ENCODE data around the gene PWP1.

PWP1 gene

DNA sequence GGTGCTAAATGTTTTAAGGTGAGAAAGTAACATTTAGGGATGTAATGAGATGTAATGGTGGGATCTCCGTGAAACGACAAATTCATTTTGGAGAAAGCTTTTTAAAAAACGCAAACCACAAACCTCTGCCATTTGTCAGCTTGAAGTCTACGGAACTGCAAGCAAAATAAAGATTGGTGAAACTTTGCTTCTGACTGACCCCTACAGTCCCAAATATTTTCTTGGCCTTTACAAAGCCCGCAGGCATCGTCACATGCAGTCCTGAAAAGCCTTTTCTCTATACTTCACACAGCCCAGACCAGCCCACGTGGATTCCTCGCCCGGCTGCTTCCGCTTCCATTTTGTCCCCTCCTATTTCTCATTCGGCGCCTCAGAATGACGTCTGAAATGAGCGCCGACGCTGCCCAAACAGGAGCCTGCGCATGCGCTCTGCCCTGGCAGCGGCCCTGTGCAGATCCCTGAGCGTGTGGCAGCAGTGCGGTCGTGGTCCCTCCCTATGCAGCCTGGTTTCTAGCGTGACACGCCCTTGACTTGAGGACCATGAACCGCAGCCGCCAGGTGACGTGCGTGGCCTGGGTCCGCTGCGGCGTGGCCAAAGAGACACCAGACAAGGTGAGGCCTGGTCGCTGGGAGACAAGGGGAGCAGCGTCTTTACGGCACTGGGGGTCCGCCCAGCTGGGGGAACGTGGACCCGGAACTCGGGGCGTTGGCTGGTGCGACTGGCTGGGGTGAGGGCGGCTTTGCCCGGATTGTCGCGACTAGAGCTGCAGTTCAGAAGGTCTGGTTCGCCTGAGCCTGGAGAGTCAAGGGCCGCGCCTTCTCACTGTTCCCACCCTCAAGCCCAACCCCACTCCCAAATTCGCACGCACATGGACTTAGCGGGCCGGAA is at the start of gene PWP1:
Gene PWP1 (plus strand): TSS at position 440 of the 889 bp plus-strand sequence. CDS start 101 bp downstream, at position 541.
- DNase-seq: peak; percentile 95

- DNase-seq: no peak
Observed at GRCh38 chr12:107641154-107641553, 44.4 kb upstream of the PWP1 start.

GRCh38 chr12:107642240-107642639 is 43.4 kb upstream of the PWP1 start:
- DNase-seq: no peak

DNA sequence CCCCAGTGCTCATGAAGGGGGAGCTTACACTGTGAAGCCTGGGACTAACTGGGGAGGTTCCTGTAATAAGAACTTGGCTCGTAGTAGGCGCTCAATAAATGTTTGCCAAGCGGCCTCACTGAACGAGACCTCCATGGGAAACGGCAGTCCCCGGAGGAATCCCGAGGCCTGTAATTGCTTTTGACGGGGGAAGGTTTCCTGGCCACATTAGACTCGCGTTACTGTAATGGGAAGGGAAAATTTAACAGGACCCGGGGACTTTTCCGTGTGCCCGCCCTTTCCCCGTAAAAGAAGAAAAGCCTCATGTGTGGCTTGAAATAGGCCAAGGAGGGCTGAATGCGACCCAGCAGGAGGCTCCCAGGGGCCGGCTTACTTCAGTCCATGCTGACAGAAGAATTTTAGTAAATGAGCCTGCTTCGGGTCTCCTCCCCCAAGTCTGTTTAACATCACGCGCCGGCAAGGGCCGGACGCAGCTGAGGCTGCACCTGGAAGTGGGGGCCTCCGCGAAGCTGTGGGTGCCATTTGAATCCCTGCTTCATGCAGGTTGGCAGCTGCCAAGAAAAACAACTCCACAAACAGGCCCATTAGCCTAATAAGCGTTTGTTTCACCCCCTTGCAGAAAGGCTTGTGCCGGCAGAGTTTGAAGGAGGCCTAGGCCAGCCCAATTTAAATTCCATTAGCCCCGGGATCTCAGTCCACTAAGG is 39.8 kb upstream of the PWP1 start:
- peak; percentile 15 for DNase-seq

- no peak for DNase-seq
Observed at GRCh38 chr12:107646436-107646835, 39.2 kb upstream of the PWP1 start.

DNA sequence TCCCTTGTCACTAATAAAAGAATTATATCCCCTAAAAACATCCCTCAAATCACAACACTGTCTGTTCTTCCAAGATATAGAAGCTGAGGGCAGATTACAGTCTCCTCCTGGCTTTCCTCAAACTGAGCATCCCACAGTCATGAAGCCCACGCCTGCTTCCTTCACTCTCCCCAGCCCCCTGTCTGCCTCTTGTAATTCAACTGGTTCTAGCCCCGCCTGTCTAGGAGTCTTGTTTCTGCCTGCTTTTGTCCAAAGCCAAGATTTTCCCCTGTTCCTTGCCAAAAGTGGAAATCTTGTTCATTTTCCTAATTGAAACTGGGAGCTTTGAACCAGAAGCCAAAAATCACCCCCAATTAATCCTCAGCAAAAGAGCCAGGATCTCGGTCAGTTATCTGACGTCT is 35.9 kb upstream of the PWP1 start:
- DNase-seq: no peak

- DNase-seq: no peak
Observed at GRCh38 chr12:107650977-107651376, 34.6 kb upstream of the PWP1 start.

- no peak for DNase-seq
Observed at GRCh38 chr12:107651571-107652449, 33.8 kb upstream of the PWP1 start.

DNA sequence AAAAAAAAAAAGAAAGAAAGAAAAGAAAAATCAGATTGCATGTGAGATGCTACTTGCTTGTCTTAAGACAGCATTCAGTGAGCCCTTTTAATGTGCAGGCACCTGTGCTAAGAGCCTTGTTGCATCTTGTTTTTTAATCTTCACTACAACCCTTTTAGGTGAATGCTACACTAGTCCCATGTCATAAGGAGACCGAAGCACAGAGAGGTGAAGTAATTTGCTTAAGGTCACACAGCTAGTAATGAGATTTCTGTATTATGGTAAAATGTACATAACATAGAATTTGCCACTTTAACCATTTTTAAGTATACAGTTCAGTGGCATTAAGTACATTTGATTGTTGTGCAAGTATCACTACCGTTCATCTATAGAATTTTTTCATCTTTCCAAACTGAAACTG is 32.1 kb upstream of the PWP1 start:
- DNase-seq: no peak

- no peak for DNase-seq
Observed at GRCh38 chr12:107654873-107655272, 30.7 kb upstream of the PWP1 start.

- peak; percentile 12 for DNase-seq
Observed at GRCh38 chr12:107655281-107656065, 30.1 kb upstream of the PWP1 start.

DNA sequence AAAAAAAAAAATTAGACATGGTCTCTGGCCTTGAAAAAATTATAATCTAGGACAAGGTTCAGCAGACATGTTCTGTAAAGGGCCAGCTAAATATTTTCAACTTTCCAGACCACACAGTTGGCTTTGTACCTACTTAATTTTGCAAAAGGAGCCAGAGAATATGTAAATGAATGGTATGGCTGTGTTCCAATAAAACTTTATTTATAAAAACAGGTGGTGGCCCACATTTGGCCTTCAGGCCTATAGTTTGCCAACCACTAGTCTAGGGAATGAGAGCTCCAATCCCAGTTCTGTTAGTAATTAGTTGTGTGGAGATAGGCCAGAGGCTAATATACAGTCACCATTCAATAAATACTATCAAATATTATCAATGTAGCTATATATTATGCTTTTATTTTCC is 29.3 kb upstream of the PWP1 start:
- DNase-seq: no peak

DNA sequence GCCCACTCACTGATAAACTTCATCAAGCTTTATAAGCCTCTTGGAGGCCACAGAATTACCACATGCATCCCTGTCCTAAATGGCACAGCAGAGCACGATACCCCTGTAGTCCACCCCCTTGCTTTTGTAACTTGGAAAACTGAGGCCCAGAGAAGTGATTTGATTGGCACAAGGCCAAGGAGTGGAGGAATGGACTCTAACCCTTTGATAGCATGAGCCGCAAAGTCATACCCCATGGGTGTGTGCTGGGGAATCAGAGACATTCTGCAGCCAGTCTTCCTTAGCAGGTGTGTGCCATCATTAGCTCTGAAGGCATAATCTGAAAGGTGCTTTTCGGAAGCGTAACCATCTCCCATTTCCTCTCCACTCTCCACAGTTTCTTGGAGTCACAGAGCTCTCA is 28.5 kb upstream of the PWP1 start:
- no peak for DNase-seq

GRCh38 chr12:107657621-107658020 is 28.0 kb upstream of the PWP1 start:
- DNase-seq: no peak

DNA sequence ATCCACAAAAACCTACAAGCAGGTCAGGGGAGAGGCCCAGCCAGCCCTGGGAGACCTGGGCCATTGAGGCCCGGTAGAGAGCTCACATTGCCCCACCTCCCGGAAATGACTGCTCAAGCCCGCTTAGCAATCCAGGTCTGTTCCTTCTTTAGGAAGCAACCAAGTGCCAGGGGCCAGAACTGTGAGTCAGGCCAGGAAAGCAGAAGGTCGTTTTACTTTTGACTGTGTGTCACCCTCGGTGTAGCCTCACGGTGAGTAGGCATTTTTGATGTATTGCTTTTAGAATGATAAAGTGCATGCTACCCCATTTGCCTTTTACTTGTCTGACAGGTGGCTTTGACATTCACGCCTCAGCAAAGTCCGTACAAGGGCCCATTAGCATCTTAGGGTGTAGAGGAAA is 25.4 kb upstream of the PWP1 start:
- DNase-seq: no peak

GRCh38 chr12:107660861-107661415 is 24.7 kb upstream of the PWP1 start:
- DNase-seq: no peak

- DNase-seq: no peak
Observed at GRCh38 chr12:107661830-107662229, 23.8 kb upstream of the PWP1 start.

GRCh38 chr12:107662484-107662883 is 23.1 kb upstream of the PWP1 start:
- no peak for DNase-seq

GRCh38 chr12:107663277-107663676 is 22.3 kb upstream of the PWP1 start:
- no peak for DNase-seq

DNA sequence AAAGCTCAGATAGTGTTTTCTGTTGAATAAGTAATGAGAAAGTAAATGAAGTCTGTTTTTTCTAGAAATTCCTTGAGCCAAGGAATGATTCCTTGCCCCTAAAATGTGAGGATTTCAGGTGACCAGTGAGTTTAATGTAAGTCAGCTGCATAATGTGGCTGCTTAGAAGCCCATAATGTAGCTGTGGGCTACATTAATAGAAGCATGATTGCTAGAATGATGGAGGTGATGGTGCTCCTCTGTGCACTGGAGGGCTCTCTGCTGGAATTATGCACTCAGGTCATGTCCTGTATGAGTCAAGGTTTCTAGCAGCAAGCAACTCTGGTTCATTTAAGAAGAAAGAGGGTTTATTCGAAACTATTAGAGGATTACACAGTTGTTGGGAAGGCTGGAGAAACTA is 19.6 kb upstream of the PWP1 start:
- DNase-seq: no peak

DNA sequence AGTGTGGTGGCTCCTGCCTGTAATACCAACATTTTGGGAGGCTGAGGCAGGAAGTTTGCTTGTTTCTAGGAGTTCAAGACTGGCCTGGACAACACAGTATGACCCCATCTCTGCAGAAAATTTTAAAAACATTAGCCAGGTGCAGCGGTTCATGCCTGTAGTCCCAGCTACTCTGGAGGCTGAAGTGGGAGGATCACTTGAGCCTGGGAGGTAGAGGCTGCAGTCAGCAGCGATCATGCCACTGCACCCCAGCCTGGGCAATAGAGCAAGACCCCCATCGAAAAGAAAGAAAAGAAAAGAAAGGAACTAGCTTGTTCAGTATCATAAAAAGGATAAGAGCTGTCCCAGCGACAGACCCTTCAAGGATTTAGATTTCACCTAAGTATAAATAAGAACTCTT is 18.1 kb upstream of the PWP1 start:
- no peak for DNase-seq

Data from fibroblast of skin of right biceps (primary cell).